ENCODE results near the gene OTOL1.

The OTOL1 gene

GRCh38 chr3:161549261-161549660 is 52.7 kb downstream of the OTOL1 start:
- no peak overlapping the region for H3K4me3 ChIP-seq (ENCODE audit: low read depth, low read length)
- ChIA-PET POLR2A (no interaction called here), CTCF (no interaction called here)
- TF ChIP-seq, protein P1, sequence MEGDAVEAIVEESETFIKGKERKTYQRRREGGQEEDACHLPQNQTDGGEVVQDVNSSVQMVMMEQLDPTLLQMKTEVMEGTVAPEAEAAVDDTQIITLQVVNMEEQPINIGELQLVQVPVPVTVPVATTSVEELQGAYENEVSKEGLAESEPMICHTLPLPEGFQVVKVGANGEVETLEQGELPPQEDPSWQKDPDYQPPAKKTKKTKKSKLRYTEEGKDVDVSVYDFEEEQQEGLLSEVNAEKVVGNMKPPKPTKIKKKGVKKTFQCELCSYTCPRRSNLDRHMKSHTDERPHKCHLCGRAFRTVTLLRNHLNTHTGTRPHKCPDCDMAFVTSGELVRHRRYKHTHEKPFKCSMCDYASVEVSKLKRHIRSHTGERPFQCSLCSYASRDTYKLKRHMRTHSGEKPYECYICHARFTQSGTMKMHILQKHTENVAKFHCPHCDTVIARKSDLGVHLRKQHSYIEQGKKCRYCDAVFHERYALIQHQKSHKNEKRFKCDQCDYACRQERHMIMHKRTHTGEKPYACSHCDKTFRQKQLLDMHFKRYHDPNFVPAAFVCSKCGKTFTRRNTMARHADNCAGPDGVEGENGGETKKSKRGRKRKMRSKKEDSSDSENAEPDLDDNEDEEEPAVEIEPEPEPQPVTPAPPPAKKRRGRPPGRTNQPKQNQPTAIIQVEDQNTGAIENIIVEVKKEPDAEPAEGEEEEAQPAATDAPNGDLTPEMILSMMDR (IDR thresholded peaks at IDR 0.05; ENCODE audit: insufficient read depth, low read length, missing control alignments), result no peak
- no peak for DNase-seq (ENCODE audit: low read depth, low spot score)

DNA sequence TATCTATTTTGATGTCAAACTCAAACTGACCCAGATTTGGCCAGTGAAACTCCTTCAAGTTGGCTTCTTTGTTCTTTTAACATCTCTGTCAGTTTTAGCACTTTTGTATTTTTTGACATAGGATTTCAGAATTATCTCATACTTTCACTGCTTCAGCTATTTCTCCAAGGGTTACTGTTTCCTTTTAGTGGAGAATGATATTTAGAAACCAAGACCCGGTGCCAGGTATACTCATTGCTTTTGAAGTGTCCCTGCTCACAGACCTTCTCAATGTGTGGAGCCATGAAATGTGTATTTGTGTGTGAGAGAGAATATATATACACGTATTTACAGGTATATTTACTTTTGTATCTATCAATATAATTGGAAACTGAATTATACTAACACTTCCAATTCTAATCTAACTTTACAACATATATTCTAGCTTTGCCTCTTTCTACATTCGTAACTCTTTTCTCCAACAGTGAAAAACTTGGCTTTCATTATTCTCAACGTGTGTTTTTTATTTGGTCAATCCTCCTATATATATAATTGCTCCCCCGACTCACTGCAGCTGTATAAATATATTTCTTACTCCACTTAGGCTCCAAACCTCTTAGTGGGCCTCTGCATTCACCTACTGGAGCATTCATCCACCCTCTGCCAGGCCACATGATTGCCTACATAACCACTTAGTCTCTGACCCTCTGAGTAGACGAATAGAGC is 54.0 kb downstream of the OTOL1 start:
- ChIA-PET CTCF (no interaction called here), POLR2A (no interaction called here)
- no peak overlapping the region for H3K4me3 ChIP-seq (ENCODE audit: low read depth, low read length)
- TF ChIP-seq, protein P1 (IDR thresholded peaks at IDR 0.05; ENCODE audit: insufficient read depth, low read length, missing control alignments), result no peak
- DNase-seq (ENCODE audit: low read depth, low spot score), result no peak

DNA sequence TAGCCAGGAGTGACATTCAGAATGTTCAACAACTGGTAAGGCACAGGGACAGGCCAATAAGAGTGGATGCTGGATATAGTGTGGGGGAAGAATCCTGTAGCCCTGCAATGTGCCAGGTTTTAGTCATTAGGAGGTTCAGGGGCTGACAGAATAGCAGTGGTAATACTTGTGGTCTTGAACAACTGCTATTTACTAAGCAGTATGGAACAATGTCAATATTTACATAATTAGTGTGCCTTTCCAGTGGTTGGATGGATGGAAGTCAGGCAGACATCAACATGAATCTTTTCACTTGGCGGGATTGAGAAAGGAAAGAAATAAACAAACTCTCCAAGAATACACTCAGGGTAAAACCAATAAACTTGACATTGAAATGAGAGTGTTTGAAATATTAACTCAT is 55.1 kb downstream of the OTOL1 start:
- DNase-seq (ENCODE audit: low read depth, low spot score), result no peak
- H3K4me3 ChIP-seq (ENCODE audit: low read depth, low read length), result no peak overlapping the region
- ChIA-PET POLR2A (no interaction called here), CTCF (no interaction called here)
- TF ChIP-seq, protein P1 (IDR thresholded peaks at IDR 0.05; ENCODE audit: insufficient read depth, low read length, missing control alignments), result no peak

GRCh38 chr3:161552984-161553560 is 56.5 kb downstream of the OTOL1 start:
- DNase-seq (ENCODE audit: low read depth, low spot score), result no peak
- H3K4me3 ChIP-seq (ENCODE audit: low read depth, low read length), result no peak overlapping the region
- CTCF ChIA-PET, result no interaction called here
- POLR2A ChIA-PET, result no interaction called here
- TF ChIP-seq, protein P1 (IDR thresholded peaks at IDR 0.05; ENCODE audit: insufficient read depth, low read length, missing control alignments), result no peak

Measured in AG04449 (cell line).